ENCODE data around the gene TMIGD3.

GRCh38 chr1:111505641-111506119 lies 2.2 kb upstream of the TMIGD3 start:
- TF ChIP-seq POLR2A (IDR thresholded peaks at IDR 0.05; ENCODE audit: low read depth, low read length) = peak; percentile 72
- no peak for TF ChIP-seq POU2F2 (IDR thresholded peaks at IDR 0.05; ENCODE audit: low read depth, low read length)
- TF ChIP-seq POLR2AphosphoS5 (IDR thresholded peaks at IDR 0.05; ENCODE audit: low read depth, low read length) = 0 out of 2 replicates have a peak, but pooled peaks have one; percentile 48
- peak; percentile 61; the same call in 1 of the 2 replicates for TF ChIP-seq TAF1 (IDR thresholded peaks at IDR 0.05; ENCODE audit: low read depth, low read length)
- TF ChIP-seq PAX5 (IDR thresholded peaks at IDR 0.05; ENCODE audit: insufficient read depth, low read length, severe bottlenecking) = no peak
- TF ChIP-seq SPI1 (IDR thresholded peaks at IDR 0.05; ENCODE audit: low read depth, low read length) = peak; percentile 99
